ENCODE measurements around the gene NEK11. TPM values are rescaled to one million over a fixed set of nuclear protein-coding genes. Genes with fewer than 3 reads are reported as not detected.

Gene NEK11
- total RNA-seq, 4 donors from 2014 or later, result 4.7 to 11.2 (median 7.0) TPM

DNA sequence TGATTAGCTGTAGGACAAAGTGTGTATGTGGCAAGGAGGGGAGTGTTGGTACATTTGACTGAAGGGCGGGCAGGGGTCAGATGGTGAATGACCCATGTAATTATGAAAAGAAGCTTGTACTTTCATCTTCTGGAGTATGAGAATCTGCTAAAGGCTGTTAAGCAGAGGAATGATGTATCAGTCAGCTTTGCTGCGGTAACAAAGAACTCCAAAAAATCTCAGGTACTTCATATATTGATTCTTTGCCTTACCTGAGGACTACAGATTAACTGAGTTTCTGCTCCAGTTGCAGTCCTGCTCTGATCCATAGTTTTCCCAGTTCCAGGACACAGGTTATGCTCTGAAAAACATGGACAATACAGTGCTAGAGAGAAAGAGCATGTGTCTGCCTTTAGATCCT is 115.1 kb downstream of the NEK11 start:
- TF ChIP-seq, protein P1, sequence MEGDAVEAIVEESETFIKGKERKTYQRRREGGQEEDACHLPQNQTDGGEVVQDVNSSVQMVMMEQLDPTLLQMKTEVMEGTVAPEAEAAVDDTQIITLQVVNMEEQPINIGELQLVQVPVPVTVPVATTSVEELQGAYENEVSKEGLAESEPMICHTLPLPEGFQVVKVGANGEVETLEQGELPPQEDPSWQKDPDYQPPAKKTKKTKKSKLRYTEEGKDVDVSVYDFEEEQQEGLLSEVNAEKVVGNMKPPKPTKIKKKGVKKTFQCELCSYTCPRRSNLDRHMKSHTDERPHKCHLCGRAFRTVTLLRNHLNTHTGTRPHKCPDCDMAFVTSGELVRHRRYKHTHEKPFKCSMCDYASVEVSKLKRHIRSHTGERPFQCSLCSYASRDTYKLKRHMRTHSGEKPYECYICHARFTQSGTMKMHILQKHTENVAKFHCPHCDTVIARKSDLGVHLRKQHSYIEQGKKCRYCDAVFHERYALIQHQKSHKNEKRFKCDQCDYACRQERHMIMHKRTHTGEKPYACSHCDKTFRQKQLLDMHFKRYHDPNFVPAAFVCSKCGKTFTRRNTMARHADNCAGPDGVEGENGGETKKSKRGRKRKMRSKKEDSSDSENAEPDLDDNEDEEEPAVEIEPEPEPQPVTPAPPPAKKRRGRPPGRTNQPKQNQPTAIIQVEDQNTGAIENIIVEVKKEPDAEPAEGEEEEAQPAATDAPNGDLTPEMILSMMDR (IDR thresholded peaks at IDR 0.05; ENCODE audit: low read depth), result no peak

DNA sequence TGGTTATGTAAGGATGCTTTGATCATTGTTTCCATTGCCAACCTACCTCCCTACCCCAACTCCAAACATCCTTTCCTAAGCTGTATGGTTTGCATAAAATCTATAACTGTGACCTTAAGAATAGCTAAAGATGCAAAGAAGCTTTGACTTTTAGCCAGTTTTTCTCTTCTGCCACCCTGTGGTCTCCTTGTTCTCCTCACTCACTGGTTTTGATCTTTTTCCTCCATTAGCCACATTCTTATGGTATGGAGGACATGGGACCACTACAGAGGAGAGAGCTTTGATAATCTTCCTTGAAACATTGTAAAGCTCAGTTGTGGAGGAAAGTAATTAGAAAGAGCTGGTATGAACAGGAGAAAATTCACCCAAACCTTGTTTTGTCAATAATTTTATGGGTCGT is 115.9 kb downstream of the NEK11 start:
- TF ChIP-seq, protein P1 (IDR thresholded peaks at IDR 0.05; ENCODE audit: low read depth), result no peak

DNA sequence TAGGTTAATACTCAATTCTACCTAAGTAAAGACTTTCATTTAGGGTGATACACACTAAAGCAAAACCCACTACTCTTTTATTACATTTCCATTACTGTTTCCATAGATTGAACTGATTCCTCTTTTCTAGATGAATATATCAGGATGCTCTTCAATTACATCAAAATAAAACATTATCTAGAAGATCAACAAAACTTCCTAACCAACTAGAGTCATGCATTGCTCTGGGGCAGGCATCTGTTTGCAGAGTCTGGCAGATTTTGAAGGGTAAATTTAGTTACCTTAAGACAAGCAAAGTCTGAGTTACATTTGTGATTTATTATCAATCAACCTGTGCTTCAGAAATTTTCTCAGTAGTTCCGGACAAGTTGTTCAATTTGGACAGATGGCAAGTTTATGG is 117.1 kb downstream of the NEK11 start:
- TF ChIP-seq, protein P1 (IDR thresholded peaks at IDR 0.05; ENCODE audit: low read depth), result no peak

DNA sequence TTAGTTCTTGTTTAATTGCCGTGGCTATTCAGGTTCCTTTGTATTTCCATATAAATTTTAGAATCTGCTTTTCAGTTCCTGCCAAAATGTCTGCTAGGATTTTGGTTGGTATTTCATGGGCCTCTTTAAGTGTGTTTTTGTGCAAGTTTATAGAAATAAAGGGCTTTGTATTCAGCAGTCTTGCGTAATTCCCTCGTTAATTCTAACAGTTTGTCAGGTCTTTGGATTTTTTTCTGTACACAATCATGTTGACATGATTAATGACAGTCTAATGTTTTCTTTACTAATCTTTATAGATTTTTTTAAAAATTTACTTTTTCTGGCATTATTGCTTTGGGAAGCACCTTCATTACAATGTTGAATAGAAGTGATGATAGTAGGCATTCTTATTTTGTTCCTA is 120.9 kb downstream of the NEK11 start:
- TF ChIP-seq, protein P1 (IDR thresholded peaks at IDR 0.05; ENCODE audit: low read depth), result no peak

DNA sequence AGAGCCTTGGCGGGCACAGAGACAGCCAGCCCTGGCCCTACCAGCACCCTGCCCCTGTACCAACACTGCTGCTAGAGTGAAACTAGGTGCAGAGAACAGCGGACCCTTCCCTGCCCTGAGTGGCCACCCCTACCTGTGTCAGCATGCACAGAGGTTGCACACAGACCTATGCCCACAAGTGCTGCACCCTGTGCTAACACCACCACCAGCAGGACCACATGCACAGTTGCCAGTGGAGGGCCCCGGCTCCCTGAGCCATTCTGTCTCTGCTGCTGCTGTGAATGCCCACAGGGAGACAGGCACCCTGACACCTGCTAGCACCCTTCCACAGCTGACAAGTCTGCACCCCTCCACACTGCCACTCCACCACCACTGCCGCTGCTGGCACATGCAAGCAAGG is 131.8 kb downstream of the NEK11 start:
- TF ChIP-seq, protein P1 (IDR thresholded peaks at IDR 0.05; ENCODE audit: low read depth), result no peak

DNA sequence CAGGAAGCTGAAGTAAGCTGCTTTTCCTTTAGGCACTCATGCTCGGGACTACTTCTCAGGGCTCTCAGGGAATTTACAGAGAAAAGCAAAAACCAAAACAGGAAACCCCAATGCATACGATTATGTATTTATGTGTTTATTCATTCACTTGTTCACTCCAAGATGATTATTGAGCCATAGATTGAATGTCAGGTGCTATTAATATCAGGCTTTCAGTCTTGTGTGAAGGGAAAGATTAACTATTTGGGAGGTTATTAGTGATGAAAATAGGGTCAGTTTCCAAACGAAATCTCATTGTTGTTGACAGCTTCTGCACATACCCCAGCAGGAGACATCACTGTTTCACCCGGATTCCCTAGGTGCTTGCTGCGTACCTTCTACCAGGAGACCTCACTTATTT is 135.8 kb downstream of the NEK11 start:
- TF ChIP-seq, protein P1 (IDR thresholded peaks at IDR 0.05; ENCODE audit: low read depth), result no peak

DNA sequence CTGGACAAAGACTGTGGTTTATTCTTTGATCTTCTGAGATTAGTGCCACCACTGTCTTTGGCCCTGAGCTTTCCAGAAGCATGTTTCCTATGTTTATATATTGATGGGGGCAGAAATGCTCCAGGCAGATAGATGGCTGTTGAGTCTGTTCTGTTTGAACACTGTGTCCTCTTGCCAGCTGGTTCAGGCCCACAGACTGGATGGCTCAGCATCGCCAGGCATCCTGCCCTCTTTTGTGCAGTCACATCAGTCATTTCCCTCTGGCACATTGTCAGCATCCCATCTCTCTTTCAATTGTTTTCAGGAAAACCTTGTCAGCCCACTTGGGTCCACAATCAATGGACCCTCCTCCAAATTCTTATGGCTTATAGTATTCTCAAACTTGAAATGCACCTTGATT is 141.2 kb downstream of the NEK11 start:
- TF ChIP-seq, protein P1 (IDR thresholded peaks at IDR 0.05; ENCODE audit: low read depth), result no peak

All from subcutaneous adipose tissue (tissue), 4 donors.